HepG2 (cell line): ENCODE measurements around the gene GJC2.

Source experiments
- MAZ ChIP-seq, 2 experiments: sonication (generic) in 1 of 2; formaldehyde crosslinking in 1 of 2; IDR thresholded peaks; 2 replicates each; pipeline versions ENCODE4 v1.5.0 to v1.6.1; 2012 to 2020; ENCODE audit warnings: low read depth in 2 of 2, mild to moderate bottlenecking in 2 of 2, borderline replicate concordance in 1 of 2, improper control_type of control experiment in 1 of 2, low read length in 1 of 2, missing genetic modification reagents in 1 of 2, moderate library complexity in 1 of 2
- NR2F2 ChIP-seq: IDR thresholded peaks from 2 replicates; pipeline ENCODE4 v1.6.1; 2012; ENCODE audit warnings: low read depth, inconsistent platforms, borderline replicate concordance
- REST ChIP-seq, 2 experiments: IDR thresholded peaks; 2 replicates each; pipeline ENCODE4 v1.6.1; 2011 to 2012; ENCODE audit warnings: low read length in 2 of 2, borderline replicate concordance in 1 of 2, low read depth in 1 of 2, mild to moderate bottlenecking in 1 of 2, moderate library complexity in 1 of 2
- ZBTB34 ChIP-seq: sonication (generic); formaldehyde crosslinking; IDR thresholded peaks from 2 replicates; pipeline ENCODE4 v1.8.0; 2022; ENCODE audit warnings: mild to moderate bottlenecking, missing genetic modification reagents

GRCh38 chr1:228150120-228150460 lies 360 bp downstream of the GJC2 start:
- TF ChIP-seq NR2F2 (no peak), MAZ (IDR thresholded peaks at IDR 0.05; ENCODE audit: borderline replicate concordance, low read depth, low read length) (no peak), MAZ (CRISPR knock-in tag; IDR thresholded peaks at IDR 0.05; ENCODE audit: low read depth) (no peak), REST (IDR thresholded peaks at IDR 0.05; ENCODE audit: borderline replicate concordance in 1 of 2, low read depth in 1 of 2, low read length in 2 of 2) (no peak), ZBTB34 (CRISPR knock-in tag) (no peak)
